Mammary epithelial cell (primary cell): Measurements from ENCODE around the gene DNAJC17.

Experiments
- CTCF ChIP-seq, 2 donors: IDR thresholded peaks in 1 of 2; conservative IDR thresholded peaks in 1 of 2; 2 replicates each; pipeline ENCODE4 v1.5.1; 2011 to 2012; ENCODE audit warnings: inconsistent platforms in 2 of 2, low read length in 2 of 2, mild to moderate bottlenecking in 2 of 2, control low read depth in 1 of 2, low read depth in 1 of 2; ENCODE audit not compliant: insufficient read depth in 1 of 2; ENCODE audit errors: extremely low read depth in 1 of 2
- EZH2 ChIP-seq: IDR thresholded peaks from 2 replicates; pipeline ENCODE4 v1.6.1; 2012; ENCODE audit warnings: low read length, inconsistent platforms, borderline replicate concordance

GRCh38 chr15:40843261-40843884 lies 36.1 kb upstream of the DNAJC17 start:
- TF ChIP-seq CTCF (conservative IDR thresholded peaks at IDR 0.05 in 1 of 2, IDR thresholded peaks at IDR 0.05 in 1 of 2; ENCODE audit: extremely low read depth in 1 of 2, insufficient read depth in 1 of 2, low read depth in 1 of 2, low read length in 2 of 2), result no peak
- no peak for TF ChIP-seq EZH2
